BLaER1 (cell line): ENCODE results near the gene TGM1.
A peak's percentile ranks its signal among the peaks of the same experiment; 100 is the strongest.

ENCODE experiments used
- H3K27ac ChIP-seq: shearing (Covaris generic); formaldehyde crosslinking; 2 replicates; pipeline ENCODE4 v1.8.1; 2022
- H3K27me3 ChIP-seq: shearing (Covaris generic); formaldehyde crosslinking; 2 replicates; pipeline ENCODE4 v1.8.1; 2022
- H3K36me3 ChIP-seq: shearing (Covaris generic); formaldehyde crosslinking; 2 replicates; pipeline ENCODE4 v1.8.1; 2022
- H3K4me1 ChIP-seq: shearing (Covaris generic); formaldehyde crosslinking; 2 replicates; pipeline ENCODE4 v1.8.1; 2022
- H3K4me2 ChIP-seq: shearing (Covaris generic); formaldehyde crosslinking; 2 replicates; pipeline ENCODE4 v1.8.1; 2022
- H3K4me3 ChIP-seq: shearing (Covaris generic); formaldehyde crosslinking; 2 replicates; pipeline ENCODE4 v1.8.1; 2022
- H3K9ac ChIP-seq: shearing (Covaris generic); formaldehyde crosslinking; 2 replicates; pipeline ENCODE4 v1.8.1; 2022
- H3K9me3 ChIP-seq: shearing (Covaris generic); formaldehyde crosslinking; 2 replicates; pipeline ENCODE4 v1.8.1; 2022
- H4K20me1 ChIP-seq: shearing (Covaris generic); formaldehyde crosslinking; 2 replicates; pipeline ENCODE4 v1.8.1; 2022
- Cebpa-rat ChIP-seq: shearing (Covaris generic); IDR thresholded peaks from 2 replicates; pipeline ENCODE4 v1.8.1; 2022

The TGM1 gene

GRCh38 chr14:24262821-24263733 lies at the start of gene TGM1:
Gene TGM1 (minus strand): TSS chr14:24263177. CDS start chr14:24262352, 825 bp downstream.
- no peak within 1 kb of the TSS for H3K9ac ChIP-seq

GRCh38 chr14:24311837-24312615 lies 49.0 kb upstream of the TGM1 start:
- H3K4me2 ChIP-seq = peak overlapping the region; percentile 96
- H4K20me1 ChIP-seq = peaks cover 10% of the 10 kb centered on the region; the same call in 1 of the 2 replicates
- H3K36me3 ChIP-seq = peaks cover 39% of the 10 kb centered on the region
- peak; percentile 80 for TF ChIP-seq Cebpa-rat
- H3K27ac ChIP-seq = peak overlapping the region; percentile 94
- no peaks in the 10 kb centered on the region for H3K27me3 ChIP-seq
- H3K4me3 ChIP-seq = peak overlapping the region; percentile 68
- H3K9ac ChIP-seq = peak overlapping the region; percentile 83
- H3K9me3 ChIP-seq = no peaks in the 10 kb centered on the region
- H3K4me1 ChIP-seq = peaks cover 81% of the 10 kb centered on the region

More at GRCh38 chr14:24262821-24263733, at the start of gene TGM1:
- Histone ChIP-seq H3K9me3 (no peaks in the 10 kb centered on the region), H3K36me3 (peaks cover 32% of the 10 kb centered on the region), H3K4me2 (no peak within 1 kb of the TSS), H3K4me3 (no peak within 1 kb of the TSS), H3K27ac (no peak within 1 kb of the TSS), H3K4me1 (peaks cover 7% of the 10 kb centered on the region; the same call in 1 of the 2 replicates), H4K20me1 (no peaks in the 10 kb centered on the region), H3K27me3 (no peaks in the 10 kb centered on the region)
- TF ChIP-seq Cebpa-rat = no peak

GRCh38 chr14:24310646-24311604 lies 47.9 kb upstream of the TGM1 start, which contains the start of gene LTB4R:
Gene LTB4R (plus strand): TSS chr14:24311502. CDS start chr14:24315652, 4,150 bp downstream.
- peak within 1 kb of the TSS; percentile 94 for H3K27ac ChIP-seq

GRCh38 chr14:24310265-24310645 lies 47.3 kb upstream of the TGM1 start:
- peaks cover 75% of the 10 kb centered on the region for H3K4me1 ChIP-seq
- H3K4me3 ChIP-seq = peak overlapping the region; percentile 68
- H3K27ac ChIP-seq = peak overlapping the region; percentile 94
- H3K4me2 ChIP-seq = peak overlapping the region; percentile 96
- H3K9me3 ChIP-seq = no peaks in the 10 kb centered on the region
- peaks cover 10% of the 10 kb centered on the region for H4K20me1 ChIP-seq
- H3K9ac ChIP-seq = peak overlapping the region; percentile 47
- H3K36me3 ChIP-seq = peaks cover 44% of the 10 kb centered on the region
- H3K27me3 ChIP-seq = no peaks in the 10 kb centered on the region
- TF ChIP-seq Cebpa-rat = no peak

More at GRCh38 chr14:24310646-24311604, 47.9 kb upstream of the TGM1 start, which contains the start of gene LTB4R:
- H3K9ac ChIP-seq = peak within 1 kb of the TSS; percentile 83
- H3K4me3 ChIP-seq = peak within 1 kb of the TSS; percentile 68
- H3K9me3 ChIP-seq = no peaks in the 10 kb centered on the region
- H4K20me1 ChIP-seq = peaks cover 10% of the 10 kb centered on the region
- no peak for TF ChIP-seq Cebpa-rat
- peaks cover 81% of the 10 kb centered on the region for H3K4me1 ChIP-seq
- H3K36me3 ChIP-seq = peaks cover 44% of the 10 kb centered on the region
- no peaks in the 10 kb centered on the region for H3K27me3 ChIP-seq
- peak within 1 kb of the TSS; percentile 96 for H3K4me2 ChIP-seq

GRCh38 chr14:24309538-24310264 lies 46.7 kb upstream of the TGM1 start, which contains the start of gene LTB4R2:
Gene LTB4R2 (plus strand): TSS chr14:24310140. CDS start chr14:24310665, 525 bp downstream.
- peak within 1 kb of the TSS; percentile 68 for H3K4me3 ChIP-seq
- peak within 1 kb of the TSS; percentile 83 for H3K9ac ChIP-seq
- H3K27me3 ChIP-seq = no peaks in the 10 kb centered on the region
- H4K20me1 ChIP-seq = peaks cover 10% of the 10 kb centered on the region
- peaks cover 49% of the 10 kb centered on the region for H3K36me3 ChIP-seq
- H3K9me3 ChIP-seq = no peaks in the 10 kb centered on the region
- peak within 1 kb of the TSS; percentile 96 for H3K4me2 ChIP-seq
- no peak for TF ChIP-seq Cebpa-rat
- H3K27ac ChIP-seq = peak within 1 kb of the TSS; percentile 94
- peaks cover 69% of the 10 kb centered on the region for H3K4me1 ChIP-seq

- Histone ChIP-seq H3K4me3 (no peak overlapping the region), H3K27me3 (no peaks in the 10 kb centered on the region), H3K4me2 (0 out of 2 replicates have a peak overlapping the region, but pooled peaks have one; percentile 31), H3K9ac (no peak overlapping the region), H3K36me3 (peaks cover 61% of the 10 kb centered on the region), H3K4me1 (peaks cover 58% of the 10 kb centered on the region), H3K9me3 (no peaks in the 10 kb centered on the region), H4K20me1 (peaks cover 10% of the 10 kb centered on the region), H3K27ac (no peak overlapping the region)
- TF ChIP-seq Cebpa-rat = no peak
These were observed 45.6 kb upstream of the TGM1 start for GRCh38 chr14:24308342-24309124.

GRCh38 chr14:24307575-24308341 lies 44.8 kb upstream of the TGM1 start, which contains the start of gene CIDEB:
Gene CIDEB (minus strand): TSS chr14:24307977. CDS start chr14:24307858, 119 bp downstream.
- H3K36me3 ChIP-seq = peaks cover 69% of the 10 kb centered on the region
- no peaks in the 10 kb centered on the region for H3K9me3 ChIP-seq
- H3K4me3 ChIP-seq = no peak within 1 kb of the TSS
- peaks cover 50% of the 10 kb centered on the region for H3K4me1 ChIP-seq
- H4K20me1 ChIP-seq = peaks cover 10% of the 10 kb centered on the region
- no peak for TF ChIP-seq Cebpa-rat
- H3K27me3 ChIP-seq = no peaks in the 10 kb centered on the region
- no peak within 1 kb of the TSS for H3K27ac ChIP-seq
- H3K4me2 ChIP-seq = 0 out of 2 replicates have a peak within 1 kb of the TSS, but pooled peaks have one; percentile 31
- no peak within 1 kb of the TSS for H3K9ac ChIP-seq
